OCI-LY7 (cell line): ENCODE measurements around the gene ST6GALNAC5. TPM values are rescaled to one million over a fixed set of nuclear protein-coding genes. Genes with fewer than 3 reads are reported as not detected.

Experiments
- BruUV-seq: library from RNA; stranded (reverse); fragments of 400-500 nt; replicated peaks from 2 replicates; lab custom pipeline; 2021; lab: Mats Ljungman, UMichigan
- CTCF ChIA-PET: fragments of 300-600 bp; sonication (Branson Sonifier 250); formaldehyde crosslinking; loops from one replicate; lab custom pipeline; 2022; ENCODE audit warnings: antibody characterized with exemption; ENCODE audit not compliant: unreplicated experiment; lab: Charles Lee
- POLR2A ChIA-PET: fragments of 300-600 bp; sonication (Branson Sonifier 250); formaldehyde crosslinking; loops from one replicate; lab custom pipeline; 2022; ENCODE audit warnings: antibody characterized with exemption; lab: Charles Lee
- DNase-seq: peaks from one replicate; pipeline ENCODE4 v3.0.0-alpha.2; 2015; ENCODE audit warnings: low spot score
- H2AFZ ChIP-seq: fragments of 200-600 bp; sonication (generic), shearing (Covaris generic); 2 replicates; pipeline ENCODE4 v1.6.1; 2014; ENCODE audit warnings: mild to moderate bottlenecking, antibody characterized with exemption, low read length, moderate library complexity
- H3K27ac ChIP-seq: fragments of 200-600 bp; sonication (generic); 2 replicates; pipeline ENCODE4 v1.5.1; 2014; ENCODE audit warnings: mixed run types, low read depth, mild to moderate bottlenecking, moderate library complexity, low read length, inconsistent platforms; ENCODE audit not compliant: poor library complexity, severe bottlenecking
- H3K36me3 ChIP-seq: fragments of 200-600 bp; sonication (generic); 2 replicates; pipeline ENCODE4 v1.6.1; 2014; ENCODE audit warnings: mild to moderate bottlenecking, antibody characterized with exemption, low read length, moderate library complexity, mixed read lengths; ENCODE audit not compliant: insufficient read depth
- H3K4me1 ChIP-seq: fragments of 200-600 bp; sonication (generic); 2 replicates; pipeline ENCODE4 v1.5.1; 2014; ENCODE audit warnings: mild to moderate bottlenecking, low read length; ENCODE audit not compliant: insufficient read depth, poor library complexity, severe bottlenecking
- H3K4me2 ChIP-seq: fragments of 200-600 bp; sonication (generic); 2 replicates; pipeline ENCODE4 v1.6.1; 2014; ENCODE audit warnings: mild to moderate bottlenecking, low read length
- H3K4me3 ChIP-seq: fragments of 200-600 bp; sonication (generic); 2 replicates; pipeline ENCODE4 v1.5.1; 2014; ENCODE audit warnings: mild to moderate bottlenecking, low read depth, low read length; ENCODE audit not compliant: poor library complexity, severe bottlenecking
- H3K79me2 ChIP-seq: fragments of 200-600 bp; sonication (generic); 2 replicates; pipeline ENCODE4 v1.6.1; 2016; ENCODE audit warnings: low read depth, mild to moderate bottlenecking, low read length, moderate library complexity, mixed read lengths; ENCODE audit not compliant: insufficient read depth
- H3K9me2 ChIP-seq: fragments of 200-600 bp; sonication (generic); 2 replicates; pipeline ENCODE4 v1.6.1; 2016; ENCODE audit warnings: mild to moderate bottlenecking, low read length, mixed read lengths; ENCODE audit not compliant: insufficient read depth
- H3K9me3 ChIP-seq: fragments of 200-600 bp; sonication (generic); 2 replicates; pipeline ENCODE4 v1.6.1; 2014; ENCODE audit warnings: mild to moderate bottlenecking, mixed run types, low read length, mixed read lengths
- H4K20me1 ChIP-seq: fragments of 200-600 bp; sonication (generic); 2 replicates; pipeline ENCODE4 v1.6.1; 2014; ENCODE audit warnings: mild to moderate bottlenecking, antibody characterized with exemption, low read length, moderate library complexity, mixed read lengths; ENCODE audit not compliant: insufficient read depth
- EZH2phosphoT487 ChIP-seq: fragments of 200-600 bp; sonication (generic); IDR thresholded peaks from 2 replicates; pipeline ENCODE4 v1.6.1; 2018; ENCODE audit warnings: low read depth, borderline replicate concordance, mild to moderate bottlenecking, mixed run types, antibody characterized with exemption, low read length, moderate library complexity, mixed read lengths
- intact Hi-C: fragments of 100-400 bp; cut with micrococcal nuclease; formaldehyde crosslinking; loops from one replicate; pipeline ENCODE4 v1.10.0; 2022; ENCODE audit not compliant: unreplicated experiment
- total RNA-seq, 2 experiments: library from RNA; depleted of rRNA in 1 of 2; stranded (reverse); fragments of >200 nt in 1 of 2; shearing (Covaris generic) in 1 of 2; gene quantifications; 2 replicates each; pipeline ENCODE4 v1.2.3, GENCODE V29; 2014 to 2022
- TF ChIP-seq, protein P1 (sequence below): fragments of 200-600 bp; sonication (generic); conservative IDR thresholded peaks from 2 replicates; pipeline ENCODE4 v1.5.1; 2014; ENCODE audit warnings: mild to moderate bottlenecking, antibody characterized with exemption, low read length, moderate library complexity, mixed read lengths

Gene ST6GALNAC5
- total RNA-seq, 2 experiments from 2014 or later = not detected

DNA sequence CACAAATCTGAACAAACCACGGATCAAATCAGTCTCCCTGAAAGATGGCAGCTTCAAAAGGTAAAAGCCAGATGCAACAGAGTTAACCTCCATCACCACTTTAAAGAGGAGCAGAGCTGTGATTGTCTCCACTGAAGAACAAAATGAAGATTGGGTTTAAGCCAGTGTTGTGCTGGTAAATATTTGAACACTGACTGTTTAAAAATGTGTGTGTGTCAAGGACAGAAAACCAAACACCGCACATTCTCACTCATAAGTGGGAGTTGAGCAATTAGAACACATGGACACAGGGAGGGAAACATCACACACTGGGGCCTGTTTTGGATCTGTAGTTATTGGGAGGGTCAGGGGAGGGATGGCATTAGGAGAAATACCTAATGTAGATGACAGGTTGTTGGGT is 83.9 kb downstream of the ST6GALNAC5 start:
- no TSS peak for BruUV-seq
- no peak overlapping the region for H3K4me2 ChIP-seq
- TF ChIP-seq, protein P1, sequence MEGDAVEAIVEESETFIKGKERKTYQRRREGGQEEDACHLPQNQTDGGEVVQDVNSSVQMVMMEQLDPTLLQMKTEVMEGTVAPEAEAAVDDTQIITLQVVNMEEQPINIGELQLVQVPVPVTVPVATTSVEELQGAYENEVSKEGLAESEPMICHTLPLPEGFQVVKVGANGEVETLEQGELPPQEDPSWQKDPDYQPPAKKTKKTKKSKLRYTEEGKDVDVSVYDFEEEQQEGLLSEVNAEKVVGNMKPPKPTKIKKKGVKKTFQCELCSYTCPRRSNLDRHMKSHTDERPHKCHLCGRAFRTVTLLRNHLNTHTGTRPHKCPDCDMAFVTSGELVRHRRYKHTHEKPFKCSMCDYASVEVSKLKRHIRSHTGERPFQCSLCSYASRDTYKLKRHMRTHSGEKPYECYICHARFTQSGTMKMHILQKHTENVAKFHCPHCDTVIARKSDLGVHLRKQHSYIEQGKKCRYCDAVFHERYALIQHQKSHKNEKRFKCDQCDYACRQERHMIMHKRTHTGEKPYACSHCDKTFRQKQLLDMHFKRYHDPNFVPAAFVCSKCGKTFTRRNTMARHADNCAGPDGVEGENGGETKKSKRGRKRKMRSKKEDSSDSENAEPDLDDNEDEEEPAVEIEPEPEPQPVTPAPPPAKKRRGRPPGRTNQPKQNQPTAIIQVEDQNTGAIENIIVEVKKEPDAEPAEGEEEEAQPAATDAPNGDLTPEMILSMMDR = no peak
- TF ChIP-seq EZH2phosphoT487 = no peak
- no peaks in the 10 kb centered on the region for H3K36me3 ChIP-seq
- H4K20me1 ChIP-seq = no peaks in the 10 kb centered on the region
- DNase-seq = no peak
- ChIA-PET CTCF (no interaction called here), POLR2A (interaction anchor here (1.1 kb wide), 1 partner anchor 15 kb away, joined by 4 read pairs; no protein-coding TSS in a partner anchor)
- no peaks in the 10 kb centered on the region for H3K4me1 ChIP-seq
- no peaks in the 10 kb centered on the region for H3K79me2 ChIP-seq
- no peak overlapping the region for H3K4me3 ChIP-seq
- H3K9me2 ChIP-seq = no peaks in the 10 kb centered on the region
- H3K9me3 ChIP-seq = no peaks in the 10 kb centered on the region
- intact Hi-C loops = no loop called here
- no peak overlapping the region for H2AFZ ChIP-seq
- H3K27ac ChIP-seq = no peak overlapping the region

DNA sequence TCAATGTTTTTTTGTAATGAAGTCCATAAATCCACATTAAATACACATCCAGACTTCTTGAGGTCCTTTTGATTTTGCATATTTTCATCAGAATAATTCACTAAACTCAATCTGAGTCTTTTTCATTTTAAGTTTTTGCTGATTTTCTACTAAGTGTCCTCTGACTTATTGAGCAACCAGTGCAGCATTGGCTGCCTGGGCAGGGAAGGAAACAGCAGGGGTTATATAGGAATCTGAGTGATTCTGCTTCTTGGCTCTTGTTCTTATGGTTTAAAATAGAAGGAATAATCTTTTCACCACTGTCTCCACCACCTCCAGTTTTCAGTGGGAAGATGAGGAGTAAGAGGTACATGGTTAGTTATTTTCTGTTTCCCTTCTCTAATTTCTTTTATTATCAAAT is 88.4 kb downstream of the ST6GALNAC5 start:
- Histone ChIP-seq H3K27ac (no peak overlapping the region), H3K36me3 (no peaks in the 10 kb centered on the region), H2AFZ (no peak overlapping the region), H3K9me2 (no peaks in the 10 kb centered on the region), H3K9me3 (no peaks in the 10 kb centered on the region), H4K20me1 (no peaks in the 10 kb centered on the region), H3K4me3 (no peak overlapping the region), H3K4me1 (no peaks in the 10 kb centered on the region), H3K79me2 (no peaks in the 10 kb centered on the region), H3K4me2 (no peak overlapping the region)
- no TSS peak for BruUV-seq
- intact Hi-C loops = no loop called here
- no peak for DNase-seq
- POLR2A ChIA-PET = no interaction called here
- CTCF ChIA-PET = no interaction called here
- TF ChIP-seq, protein P1 = no peak
- no peak for TF ChIP-seq EZH2phosphoT487

DNA sequence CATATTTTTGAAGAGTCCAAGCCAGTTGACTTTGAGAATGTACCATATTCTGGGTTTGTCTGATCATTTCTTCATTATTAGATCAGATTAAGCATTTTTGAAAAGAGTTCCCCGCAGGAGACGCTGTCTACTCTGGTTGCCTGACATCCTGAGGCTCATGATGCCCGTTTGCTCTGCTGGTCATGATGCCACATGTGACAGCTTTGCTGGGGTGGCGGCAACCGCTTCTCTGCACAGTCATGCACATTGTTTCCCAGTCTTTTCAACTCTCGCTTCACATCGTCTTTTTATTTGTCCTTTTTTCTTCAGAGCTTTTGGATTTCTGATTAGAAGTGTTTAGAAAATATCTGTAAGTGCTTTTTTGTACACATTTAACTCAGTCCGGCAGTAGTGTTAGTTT is 90.7 kb downstream of the ST6GALNAC5 start:
- H3K9me3 ChIP-seq = no peaks in the 10 kb centered on the region
- CTCF ChIA-PET = no interaction called here
- H2AFZ ChIP-seq = no peak overlapping the region
- no peaks in the 10 kb centered on the region for H3K9me2 ChIP-seq
- no peaks in the 10 kb centered on the region for H4K20me1 ChIP-seq
- TF ChIP-seq, protein P1 = no peak
- TF ChIP-seq EZH2phosphoT487 = no peak
- no peak overlapping the region for H3K4me3 ChIP-seq
- BruUV-seq = no TSS peak
- intact Hi-C loops = no loop called here
- POLR2A ChIA-PET = interaction anchor here (0.6 kb wide), 1 partner anchor 115 kb away, joined by 7 read pairs; no protein-coding TSS in a partner anchor
- no peak for DNase-seq
- no peaks in the 10 kb centered on the region for H3K79me2 ChIP-seq
- H3K27ac ChIP-seq = no peak overlapping the region
- H3K36me3 ChIP-seq = no peaks in the 10 kb centered on the region
- H3K4me2 ChIP-seq = no peak overlapping the region
- no peaks in the 10 kb centered on the region for H3K4me1 ChIP-seq
